GM18498 (cell line): ENCODE results near the gene PROK1.
"Not testable (repeated sequence)": the region's sequence is repeated elsewhere in the genome, so short reads cannot be mapped to it uniquely, and the experiment has no call there.

Experiments
- ATAC-seq: cut with Tn5 transposase; IDR thresholded peaks from one replicate; pipeline ENCODE4 v1.9.1; 2021; ENCODE audit warnings: mild to moderate bottlenecking, moderate library complexity; ENCODE audit not compliant: unreplicated experiment

PROK1 gene

GRCh38 chr1:110433213-110433612 is 17.7 kb upstream of the PROK1 start:
- ATAC-seq: no peak

GRCh38 chr1:110433803-110434202 is 17.1 kb upstream of the PROK1 start:
- ATAC-seq: no peak

GRCh38 chr1:110434946-110435345 is 16.0 kb upstream of the PROK1 start:
- no peak for ATAC-seq

- no peak for ATAC-seq
These were observed 14.3 kb upstream of the PROK1 start for GRCh38 chr1:110436635-110437034.

- ATAC-seq: not testable (repeated sequence)
These were observed 13.2 kb upstream of the PROK1 start for GRCh38 chr1:110437645-110438299.

- no peak for ATAC-seq
These were observed 12.1 kb upstream of the PROK1 start for GRCh38 chr1:110438893-110439292.

GRCh38 chr1:110439873-110440272 is 11.1 kb upstream of the PROK1 start:
- not testable (repeated sequence) for ATAC-seq

- ATAC-seq: no peak
These were observed 10.1 kb upstream of the PROK1 start for GRCh38 chr1:110440877-110441276.

GRCh38 chr1:110441888-110442287 is 9.1 kb upstream of the PROK1 start:
- no peak for ATAC-seq

- no peak for ATAC-seq
These were observed 7.5 kb upstream of the PROK1 start for GRCh38 chr1:110443451-110443850.

GRCh38 chr1:110444561-110444960 is 6.4 kb upstream of the PROK1 start:
- no peak for ATAC-seq

- ATAC-seq: no peak
These were observed 993 bp upstream of the PROK1 start for GRCh38 chr1:110449661-110450651.

GRCh38 chr1:110452330-110452729 is 1.4 kb downstream of the PROK1 start:
- ATAC-seq: no peak

- ATAC-seq: no peak
These were observed 2.9 kb downstream of the PROK1 start for GRCh38 chr1:110453829-110454228.

GRCh38 chr1:110454328-110454727 is 3.4 kb downstream of the PROK1 start:
- no peak for ATAC-seq

- no peak for ATAC-seq
These were observed 4.2 kb downstream of the PROK1 start for GRCh38 chr1:110455151-110455550.

- no peak for ATAC-seq
These were observed 6.3 kb downstream of the PROK1 start for GRCh38 chr1:110457206-110457605.

GRCh38 chr1:110460253-110461220 is 9.6 kb downstream of the PROK1 start:
- no peak for ATAC-seq

- no peak for ATAC-seq
These were observed 11.1 kb downstream of the PROK1 start for GRCh38 chr1:110462093-110462492.

GRCh38 chr1:110462964-110463363 is 12.0 kb downstream of the PROK1 start:
- ATAC-seq: no peak

- no peak for ATAC-seq
These were observed 12.8 kb downstream of the PROK1 start for GRCh38 chr1:110463725-110464124.
